Calu3 (cell line): ENCODE measurements around the gene RIMBP2. TPM values are rescaled to one million over a fixed set of nuclear protein-coding genes. Genes with fewer than 3 reads are reported as not detected.

Experiments used
- BruUV-seq: library from RNA; stranded (reverse); fragments of 400-500 nt; replicated peaks from 2 replicates; lab custom pipeline; 2021; lab: Mats Ljungman, UMichigan
- CTCF ChIA-PET: fragments of 300-600 bp; sonication (Branson Sonifier 250); formaldehyde crosslinking; loops from one replicate; lab custom pipeline; 2022; ENCODE audit warnings: antibody characterized with exemption; lab: Charles Lee
- DNase-seq: peaks from one replicate; pipeline ENCODE4 v3.0.0; 2022
- H3K27ac Mint-ChIP-seq: one replicate; pipeline ENCODE4 v1.8.0; 2022; ENCODE audit warnings: mixed read lengths; ENCODE audit not compliant: unreplicated experiment
- H3K27me3 Mint-ChIP-seq: one replicate; pipeline ENCODE4 v1.8.0; 2022; ENCODE audit warnings: mixed read lengths; ENCODE audit not compliant: unreplicated experiment
- H3K36me3 Mint-ChIP-seq: one replicate; pipeline ENCODE4 v1.8.0; 2022; ENCODE audit warnings: mild to moderate bottlenecking, moderate library complexity, mixed read lengths; ENCODE audit not compliant: insufficient read depth, unreplicated experiment
- H3K4me1 Mint-ChIP-seq: one replicate; pipeline ENCODE4 v1.8.0; 2022; ENCODE audit warnings: mild to moderate bottlenecking, low read depth, mixed read lengths; ENCODE audit not compliant: unreplicated experiment
- H3K4me3 Mint-ChIP-seq: one replicate; pipeline ENCODE4 v1.8.0; 2022; ENCODE audit warnings: mild to moderate bottlenecking, low read depth, moderate library complexity, mixed read lengths; ENCODE audit not compliant: unreplicated experiment
- H3K9me3 Mint-ChIP-seq: one replicate; pipeline ENCODE4 v1.8.0; 2022; ENCODE audit warnings: low read depth, mixed read lengths; ENCODE audit not compliant: unreplicated experiment
- intact Hi-C: fragments of 100-400 bp; cut with micrococcal nuclease; formaldehyde crosslinking; loops from one replicate; pipeline ENCODE4 v1.10.0; 2022; ENCODE audit not compliant: unreplicated experiment
- total RNA-seq: library from RNA; stranded (reverse); gene quantifications from 2 replicates; pipeline ENCODE4 v1.2.3, GENCODE V29; 2022
- TF ChIP-seq, protein P1 (sequence below): fragments of 200-600 bp; IDR thresholded peaks from one replicate; pipeline ENCODE4 v1.8.0; 2022; ENCODE audit warnings: antibody characterized with exemption; ENCODE audit not compliant: unreplicated experiment

The RIMBP2 gene
- total RNA-seq, 1 experiment from 2014 or later = 6.1 TPM

- no TSS peak for BruUV-seq
- Mint-ChIP-seq H3K9me3 (peaks cover 3% of the 10 kb centered on the region), H3K27ac (no peak overlapping the region), H3K27me3 (peaks cover 25% of the 10 kb centered on the region), H3K36me3 (no peaks in the 10 kb centered on the region), H3K4me1 (no peaks in the 10 kb centered on the region), H3K4me3 (no peak overlapping the region)
- DNase-seq = no peak
- intact Hi-C loops = no loop called here
- TF ChIP-seq, protein P1, sequence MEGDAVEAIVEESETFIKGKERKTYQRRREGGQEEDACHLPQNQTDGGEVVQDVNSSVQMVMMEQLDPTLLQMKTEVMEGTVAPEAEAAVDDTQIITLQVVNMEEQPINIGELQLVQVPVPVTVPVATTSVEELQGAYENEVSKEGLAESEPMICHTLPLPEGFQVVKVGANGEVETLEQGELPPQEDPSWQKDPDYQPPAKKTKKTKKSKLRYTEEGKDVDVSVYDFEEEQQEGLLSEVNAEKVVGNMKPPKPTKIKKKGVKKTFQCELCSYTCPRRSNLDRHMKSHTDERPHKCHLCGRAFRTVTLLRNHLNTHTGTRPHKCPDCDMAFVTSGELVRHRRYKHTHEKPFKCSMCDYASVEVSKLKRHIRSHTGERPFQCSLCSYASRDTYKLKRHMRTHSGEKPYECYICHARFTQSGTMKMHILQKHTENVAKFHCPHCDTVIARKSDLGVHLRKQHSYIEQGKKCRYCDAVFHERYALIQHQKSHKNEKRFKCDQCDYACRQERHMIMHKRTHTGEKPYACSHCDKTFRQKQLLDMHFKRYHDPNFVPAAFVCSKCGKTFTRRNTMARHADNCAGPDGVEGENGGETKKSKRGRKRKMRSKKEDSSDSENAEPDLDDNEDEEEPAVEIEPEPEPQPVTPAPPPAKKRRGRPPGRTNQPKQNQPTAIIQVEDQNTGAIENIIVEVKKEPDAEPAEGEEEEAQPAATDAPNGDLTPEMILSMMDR = no peak
- CTCF ChIA-PET = no interaction called here
Measured at GRCh38 chr12:130683080-130683479, 33.0 kb downstream of the RIMBP2 start.

DNA sequence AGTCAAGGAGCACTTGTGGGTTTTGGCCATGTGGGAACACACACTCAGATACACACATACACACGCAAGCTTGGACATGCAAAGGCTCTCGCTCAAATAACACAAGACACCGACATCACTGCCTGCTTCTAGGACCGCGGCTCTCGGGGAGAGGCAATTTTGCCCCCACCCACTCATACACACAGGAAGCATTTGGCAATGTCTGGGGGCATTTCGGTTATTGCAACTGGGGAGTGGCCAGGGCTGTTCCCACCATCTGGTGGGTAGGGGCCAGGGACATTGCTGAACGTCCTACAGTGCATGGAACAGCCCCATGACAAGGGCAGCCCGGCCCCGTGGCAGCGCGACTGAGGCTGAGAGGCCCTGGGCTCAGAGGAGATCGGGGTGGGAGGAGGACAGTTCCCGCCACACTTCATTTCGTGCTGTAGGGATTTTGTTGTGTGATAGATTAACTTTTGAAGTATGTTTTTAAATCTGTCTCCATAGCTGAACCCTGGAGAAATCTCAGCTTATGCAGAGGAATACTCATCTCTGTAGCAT lies 35.6 kb downstream of the RIMBP2 start:
- H3K36me3 Mint-ChIP-seq = no peaks in the 10 kb centered on the region
- BruUV-seq = no TSS peak
- no peaks in the 10 kb centered on the region for H3K4me1 Mint-ChIP-seq
- no peak for DNase-seq
- peaks cover 10% of the 10 kb centered on the region for H3K9me3 Mint-ChIP-seq
- TF ChIP-seq, protein P1 = no peak
- H3K27ac Mint-ChIP-seq = no peak overlapping the region
- no peak overlapping the region for H3K4me3 Mint-ChIP-seq
- intact Hi-C loops = no loop called here
- CTCF ChIA-PET = interaction anchor here (0.7 kb wide), 1 partner anchor 349 kb away, joined by 4 read pairs; no protein-coding TSS in a partner anchor
- peaks cover 14% of the 10 kb centered on the region for H3K27me3 Mint-ChIP-seq

DNA sequence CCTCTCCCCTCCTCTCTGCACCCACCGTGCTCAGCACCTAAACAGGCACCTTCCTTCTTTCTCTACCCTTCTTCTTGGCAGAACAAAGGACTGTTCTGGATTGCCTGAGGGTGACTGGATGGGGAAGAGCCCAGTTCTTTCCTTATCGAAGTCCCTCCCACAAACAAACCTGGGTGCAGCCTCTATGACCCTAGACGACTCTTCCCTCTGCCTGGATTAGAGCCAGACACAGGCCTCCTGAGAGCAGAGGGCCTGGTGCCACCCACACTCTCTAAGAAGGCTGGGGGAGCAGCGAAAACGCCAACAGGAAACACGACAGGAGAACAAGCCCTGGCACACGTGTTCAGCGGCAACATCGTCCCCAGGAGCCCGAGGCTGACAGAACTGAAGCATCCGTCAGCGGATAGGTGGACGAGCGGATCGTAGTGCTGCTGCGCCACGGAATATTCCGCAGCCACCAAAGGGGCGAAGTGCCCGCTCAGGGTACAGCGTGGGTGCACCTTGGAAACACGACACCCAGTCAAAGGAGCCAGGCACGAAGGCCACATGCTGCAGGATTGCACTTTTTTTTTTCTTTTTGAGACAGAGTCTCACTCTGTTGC lies 38.0 kb downstream of the RIMBP2 start:
- CTCF ChIA-PET = no interaction called here
- TF ChIP-seq, protein P1 = no peak
- BruUV-seq = no TSS peak
- intact Hi-C loops = no loop called here
- Mint-ChIP-seq H3K36me3 (no peaks in the 10 kb centered on the region), H3K4me1 (no peaks in the 10 kb centered on the region), H3K27me3 (no peaks in the 10 kb centered on the region), H3K9me3 (peaks cover 11% of the 10 kb centered on the region), H3K27ac (no peak overlapping the region), H3K4me3 (no peak overlapping the region)
- no peak for DNase-seq

DNA sequence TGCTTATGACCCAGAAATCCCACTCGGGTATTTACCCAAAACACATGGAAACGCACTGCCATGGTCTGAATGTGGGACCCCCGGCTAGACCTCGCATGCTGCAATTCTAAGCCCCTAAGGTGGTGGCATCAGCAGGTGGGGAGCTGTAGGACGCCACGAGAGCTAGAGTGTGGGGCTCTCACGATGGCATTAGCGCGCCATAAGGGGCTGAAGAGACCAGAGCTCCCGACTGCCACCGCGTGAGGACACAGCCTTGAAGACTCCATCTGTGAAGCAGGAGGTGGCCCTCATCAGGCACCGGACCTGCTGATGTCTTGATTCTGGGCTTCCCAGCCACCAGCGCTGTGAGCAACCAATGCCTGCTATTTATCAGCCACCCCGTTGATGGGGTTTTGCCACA lies 40.3 kb downstream of the RIMBP2 start:
- CTCF ChIA-PET = no interaction called here
- Mint-ChIP-seq H3K4me1 (no peaks in the 10 kb centered on the region), H3K27ac (no peak overlapping the region), H3K27me3 (no peaks in the 10 kb centered on the region), H3K36me3 (no peaks in the 10 kb centered on the region), H3K4me3 (no peak overlapping the region), H3K9me3 (peaks cover 14% of the 10 kb centered on the region)
- no peak for DNase-seq
- BruUV-seq = no TSS peak
- intact Hi-C loops = no loop called here
- TF ChIP-seq, protein P1 = no peak
